BE2C (cell line): Measurements from ENCODE around the gene ZBTB16.

Experiments
- DNase-seq: peaks from one replicate; pipeline ENCODE4 v3.0.0-alpha.2; 2020
- H3K27me3 ChIP-seq: fragments of 250-450 bp; sonication (Bioruptor Pico); 2 replicates; pipeline ENCODE4 v1.5.1; 2020; ENCODE audit warnings: mild to moderate bottlenecking
- H3K36me3 ChIP-seq: fragments of 250-450 bp; sonication (Bioruptor Pico); 2 replicates; pipeline ENCODE4 v1.5.1; 2020; ENCODE audit warnings: mild to moderate bottlenecking
- H3K4me1 ChIP-seq: fragments of 250-450 bp; sonication (Bioruptor Pico); 2 replicates; pipeline ENCODE4 v1.5.1; 2020
- H3K4me3 ChIP-seq: 2 replicates; pipeline ENCODE4 v1.5.1; 2011; ENCODE audit warnings: low read depth, low read length
- H3K9me3 ChIP-seq: fragments of 250-450 bp; sonication (Bioruptor Pico); 2 replicates; pipeline ENCODE4 v1.5.1; 2020
- TF ChIP-seq, protein P1 (sequence below): IDR thresholded peaks from 2 replicates; pipeline ENCODE4 v1.5.1; 2012; ENCODE audit warnings: mild to moderate bottlenecking, low read depth, low read length

The ZBTB16 gene

DNA sequence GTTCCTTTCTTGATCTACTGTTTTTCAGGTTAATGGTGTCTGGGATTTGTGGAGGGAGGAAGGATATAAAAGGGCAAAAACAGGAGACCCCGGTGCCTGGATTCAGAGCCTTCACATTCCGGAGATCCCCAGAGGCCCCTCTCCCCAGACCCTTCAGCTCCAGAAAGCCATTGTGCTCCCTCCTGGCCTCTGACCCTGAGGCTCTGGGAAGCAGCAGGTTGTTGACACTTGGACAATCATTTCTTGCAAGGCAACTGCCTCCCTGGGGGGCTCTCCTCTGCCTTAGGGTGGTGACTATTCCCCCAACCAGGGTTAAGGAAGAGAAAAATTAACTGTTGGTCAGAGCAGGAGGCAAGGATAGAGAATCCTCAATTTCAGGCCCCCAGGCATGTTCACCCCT lies 149.8 kb downstream of the ZBTB16 start:
- no peak for DNase-seq
- no peaks in the 10 kb centered on the region for H3K4me1 ChIP-seq
- H3K36me3 ChIP-seq, result no peaks in the 10 kb centered on the region
- H3K9me3 ChIP-seq, result no peaks in the 10 kb centered on the region
- TF ChIP-seq, protein P1, sequence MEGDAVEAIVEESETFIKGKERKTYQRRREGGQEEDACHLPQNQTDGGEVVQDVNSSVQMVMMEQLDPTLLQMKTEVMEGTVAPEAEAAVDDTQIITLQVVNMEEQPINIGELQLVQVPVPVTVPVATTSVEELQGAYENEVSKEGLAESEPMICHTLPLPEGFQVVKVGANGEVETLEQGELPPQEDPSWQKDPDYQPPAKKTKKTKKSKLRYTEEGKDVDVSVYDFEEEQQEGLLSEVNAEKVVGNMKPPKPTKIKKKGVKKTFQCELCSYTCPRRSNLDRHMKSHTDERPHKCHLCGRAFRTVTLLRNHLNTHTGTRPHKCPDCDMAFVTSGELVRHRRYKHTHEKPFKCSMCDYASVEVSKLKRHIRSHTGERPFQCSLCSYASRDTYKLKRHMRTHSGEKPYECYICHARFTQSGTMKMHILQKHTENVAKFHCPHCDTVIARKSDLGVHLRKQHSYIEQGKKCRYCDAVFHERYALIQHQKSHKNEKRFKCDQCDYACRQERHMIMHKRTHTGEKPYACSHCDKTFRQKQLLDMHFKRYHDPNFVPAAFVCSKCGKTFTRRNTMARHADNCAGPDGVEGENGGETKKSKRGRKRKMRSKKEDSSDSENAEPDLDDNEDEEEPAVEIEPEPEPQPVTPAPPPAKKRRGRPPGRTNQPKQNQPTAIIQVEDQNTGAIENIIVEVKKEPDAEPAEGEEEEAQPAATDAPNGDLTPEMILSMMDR, result no peak
- H3K4me3 ChIP-seq, result no peak overlapping the region
- H3K27me3 ChIP-seq, result peaks cover 2% of the 10 kb centered on the region; the same call in 1 of the 2 replicates

DNA sequence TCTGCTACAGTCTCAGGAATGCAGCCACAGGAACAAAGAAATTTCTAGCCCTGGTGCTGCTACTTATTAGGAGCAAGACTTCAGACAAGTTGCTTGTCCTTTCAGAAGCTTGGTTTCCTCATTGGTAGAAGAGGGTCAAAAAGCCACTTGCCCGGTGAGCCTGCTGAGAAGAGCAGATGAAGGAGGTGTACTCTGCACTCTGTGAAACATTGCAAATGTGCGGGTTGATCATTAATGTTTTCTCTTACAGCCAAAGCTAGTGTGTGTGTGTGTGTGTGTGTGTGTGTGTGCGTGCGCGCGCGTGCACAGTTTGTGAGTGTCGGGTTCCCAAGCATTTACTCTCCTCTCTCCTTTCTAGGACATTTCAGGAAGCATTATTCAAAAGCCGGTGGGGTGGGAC lies 150.4 kb downstream of the ZBTB16 start:
- Histone ChIP-seq H3K4me1 (no peaks in the 10 kb centered on the region), H3K9me3 (no peaks in the 10 kb centered on the region), H3K36me3 (no peaks in the 10 kb centered on the region), H3K4me3 (no peak overlapping the region), H3K27me3 (peaks cover 2% of the 10 kb centered on the region; the same call in 1 of the 2 replicates)
- DNase-seq, result no peak
- TF ChIP-seq, protein P1, result no peak

DNA sequence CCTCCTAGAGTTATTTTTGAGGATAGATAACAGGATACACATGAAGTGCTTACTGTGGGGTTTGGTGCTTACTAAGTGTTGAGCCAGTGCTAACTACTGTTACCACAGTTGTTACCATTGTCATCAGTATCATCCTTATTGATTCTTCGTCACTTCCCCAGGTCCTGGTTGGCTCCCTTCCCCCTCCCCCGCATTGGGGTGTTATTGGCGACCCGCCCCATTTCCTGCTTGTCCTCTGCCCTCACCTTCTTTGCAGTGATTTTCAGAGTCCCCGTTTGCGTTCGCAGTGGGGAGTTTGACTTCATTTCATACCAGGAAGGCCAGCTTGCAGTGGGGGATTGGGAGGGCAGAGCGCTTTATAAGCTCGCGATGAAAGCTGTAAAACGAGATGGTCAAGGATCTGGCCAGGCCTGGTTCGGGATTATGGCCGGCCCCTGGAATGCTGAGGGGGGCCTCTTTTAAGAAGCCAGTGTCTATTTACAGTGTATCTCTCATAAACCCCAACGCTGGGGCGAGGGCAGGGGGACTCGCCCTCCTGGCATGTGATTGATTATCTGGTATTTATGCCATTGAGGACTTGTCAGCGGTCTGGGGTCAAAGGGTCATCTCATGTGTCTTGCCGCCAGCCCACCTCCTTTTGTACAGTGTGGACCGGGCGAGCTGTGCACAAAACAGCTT lies 152.1 kb downstream of the ZBTB16 start:
- Histone ChIP-seq H3K27me3 (no peaks in the 10 kb centered on the region; the same call in 1 of the 2 replicates), H3K4me3 (no peak overlapping the region)
- no peak for DNase-seq

DNA sequence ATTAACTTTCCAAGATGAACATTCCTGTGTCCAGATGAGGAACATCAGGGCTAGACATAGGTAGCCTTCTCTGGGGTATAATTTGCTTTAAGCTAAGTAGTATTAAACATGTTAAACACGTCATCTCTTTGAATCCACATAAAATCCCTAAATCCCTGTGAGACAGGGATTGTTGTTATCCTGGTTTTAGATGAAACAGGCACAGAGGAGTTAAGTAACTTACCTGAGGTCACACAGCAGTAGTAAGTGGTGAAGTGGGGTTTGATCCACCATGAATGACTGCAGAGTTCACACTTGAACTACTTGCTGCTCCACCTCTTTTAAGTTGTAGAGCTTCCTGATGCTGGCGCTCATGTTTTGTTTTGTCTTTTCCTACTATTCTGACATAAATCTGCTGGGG lies 154.1 kb downstream of the ZBTB16 start:
- Histone ChIP-seq H3K36me3 (no peaks in the 10 kb centered on the region), H3K4me3 (no peak overlapping the region), H3K9me3 (no peaks in the 10 kb centered on the region), H3K27me3 (no peaks in the 10 kb centered on the region; the same call in 1 of the 2 replicates), H3K4me1 (no peaks in the 10 kb centered on the region)
- no peak for DNase-seq
- TF ChIP-seq, protein P1, result no peak

More for the DNA sequence above, 152.1 kb downstream of the ZBTB16 start:
- no peaks in the 10 kb centered on the region for H3K36me3 ChIP-seq
- TF ChIP-seq, protein P1, result no peak
- H3K9me3 ChIP-seq, result no peaks in the 10 kb centered on the region
- no peaks in the 10 kb centered on the region for H3K4me1 ChIP-seq

DNA sequence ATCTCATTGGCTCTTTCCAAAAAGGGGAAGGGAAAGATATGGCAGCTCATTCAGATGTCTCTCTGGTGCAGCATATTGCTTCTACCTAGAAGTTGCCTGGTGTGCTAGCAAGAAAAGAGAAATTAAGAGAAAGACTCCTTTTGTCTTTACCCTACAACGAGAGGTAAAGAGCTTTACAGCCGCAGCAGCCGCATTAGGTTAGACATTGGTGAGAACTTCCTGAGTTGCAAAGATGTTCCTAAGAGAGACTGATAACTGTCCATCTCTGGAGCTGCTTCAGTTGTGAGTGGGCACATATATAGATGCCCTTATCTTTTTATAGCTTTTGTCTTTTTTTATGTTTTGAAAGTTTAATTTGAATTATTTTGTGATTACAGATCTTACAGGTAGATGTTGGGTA lies 155.9 kb downstream of the ZBTB16 start:
- no peak overlapping the region for H3K4me3 ChIP-seq
- no peaks in the 10 kb centered on the region for H3K4me1 ChIP-seq
- no peaks in the 10 kb centered on the region; the same call in 1 of the 2 replicates for H3K27me3 ChIP-seq
- H3K36me3 ChIP-seq, result no peaks in the 10 kb centered on the region
- TF ChIP-seq, protein P1, result no peak
- H3K9me3 ChIP-seq, result no peaks in the 10 kb centered on the region
- no peak for DNase-seq
